Immature natural killer cell (primary cell): ENCODE results near the gene MRPL50. TPM values are rescaled to one million over a fixed set of nuclear protein-coding genes. Genes with fewer than 3 reads are reported as not detected.
A peak's percentile ranks its signal among the peaks of the same experiment; 100 is the strongest.
"Not testable (repeated sequence)": the region's sequence is repeated elsewhere in the genome, so short reads cannot be mapped to it uniquely, and the experiment has no call there.

Experiments
- DNase-seq, 3 donors: peaks; one replicate each; pipeline ENCODE4 v3.0.0; 2022; ENCODE audit warnings: mixed read lengths in 1 of 3
- H3K27ac Mint-ChIP-seq, 6 donors: one replicate each; pipeline ENCODE4 v1.8.0; 2020; ENCODE audit warnings: mixed read lengths in 6 of 6, mild to moderate bottlenecking in 5 of 6, inconsistent platforms in 4 of 6, moderate library complexity in 3 of 6
- H3K27me3 Mint-ChIP-seq, 3 donors: one replicate each; pipeline ENCODE4 v1.8.0; 2020 to 2021; ENCODE audit warnings: low read depth in 3 of 3, mild to moderate bottlenecking in 3 of 3, mixed read lengths in 3 of 3, moderate library complexity in 3 of 3, inconsistent platforms in 1 of 3
- H3K36me3 Mint-ChIP-seq, 3 donors: one replicate each; pipeline ENCODE4 v1.8.0; 2020; ENCODE audit warnings: mixed read lengths in 3 of 3, inconsistent platforms in 2 of 3, mild to moderate bottlenecking in 2 of 3
- H3K4me1 Mint-ChIP-seq, 2 donors: one replicate each; pipeline ENCODE4 v1.8.0; 2020; ENCODE audit warnings: inconsistent platforms in 2 of 2, mild to moderate bottlenecking in 2 of 2, mixed read lengths in 2 of 2, moderate library complexity in 1 of 2
- H3K4me3 Mint-ChIP-seq, 5 donors: one replicate each; pipeline ENCODE4 v1.8.0; 2020; ENCODE audit warnings: mild to moderate bottlenecking in 5 of 5, mixed read lengths in 5 of 5, inconsistent platforms in 3 of 5, moderate library complexity in 3 of 5
- H3K9me3 Mint-ChIP-seq, 6 donors: one replicate each; pipeline ENCODE4 v1.8.0; 2020; ENCODE audit warnings: mild to moderate bottlenecking in 6 of 6, mixed read lengths in 6 of 6, inconsistent platforms in 4 of 6, moderate library complexity in 3 of 6
- polyA plus RNA-seq, 3 donors: library from polyadenylated mRNA; unstranded; fragments of 300-500 nt; fragmentation: Illumina TruSeq; gene quantifications; one replicate each; pipeline ENCODE4 v1.2.3, GENCODE V29; 2021

MRPL50 gene
- polyA plus RNA-seq, 3 donors from 2014 or later: 6.8 to 9.1 (median 8.8) TPM

GRCh38 chr9:101408374-101409078 lies 10.1 kb upstream of the MRPL50 start:
- no peak overlapping the region for H3K27ac Mint-ChIP-seq
- DNase-seq: no peak
- peaks cover 57 to 86% (median 79%) of the 10 kb centered on the region in 6 donors for H3K9me3 Mint-ChIP-seq
- H3K4me1 Mint-ChIP-seq: peaks cover 0 to 5% of the 10 kb centered on the region in 2 donors
- peaks cover 65 to 81% (median 77%) of the 10 kb centered on the region in 3 donors for H3K36me3 Mint-ChIP-seq
- peaks cover 0 to 2% (median 2%) of the 10 kb centered on the region in 3 donors for H3K27me3 Mint-ChIP-seq
- no peak overlapping the region for H3K4me3 Mint-ChIP-seq

DNA sequence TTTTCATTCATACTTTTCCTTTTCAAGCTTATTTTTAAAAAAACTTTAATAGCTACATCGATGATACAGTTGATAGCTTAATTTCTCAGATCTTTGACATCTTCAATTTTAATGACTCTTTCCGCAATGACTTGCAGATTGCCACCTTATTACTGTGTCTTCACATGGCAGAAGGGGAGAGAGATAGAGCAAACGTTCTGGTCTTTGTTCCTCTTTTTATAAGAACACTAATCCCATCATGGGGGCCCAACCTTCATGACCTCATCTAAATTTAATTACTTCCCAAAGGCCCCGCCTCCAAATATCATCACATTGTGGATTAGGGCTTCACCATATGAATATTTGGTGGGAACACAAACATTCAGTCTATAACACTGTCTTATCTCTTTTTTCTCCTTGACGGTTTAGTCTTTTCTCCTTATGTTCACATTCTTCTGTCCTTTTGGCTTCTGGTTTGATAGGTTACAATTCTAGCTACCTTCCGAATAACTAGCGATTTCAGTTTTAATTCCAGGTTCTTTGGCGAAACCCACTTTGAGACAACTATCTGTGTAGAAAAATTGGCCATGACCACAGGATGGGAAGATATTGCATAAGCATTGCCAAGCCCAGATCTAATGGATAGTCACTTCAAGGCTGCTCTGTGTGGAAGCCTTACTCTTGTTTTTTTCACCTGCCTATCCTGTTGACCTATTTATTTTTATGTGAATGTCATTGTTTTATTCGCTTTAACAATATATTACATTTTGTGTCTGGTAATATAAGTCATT lies 5.3 kb upstream of the MRPL50 start:
- Mint-ChIP-seq H3K36me3 (peaks cover 79 to 82% (median 80%) of the 10 kb centered on the region in 3 donors), H3K4me3 (no peak overlapping the region), H3K9me3 (peaks cover 34 to 40% (median 37%) of the 10 kb centered on the region in 6 donors), H3K27me3 (peaks cover 0 to under 1% (median 0%) of the 10 kb centered on the region in 3 donors), H3K27ac (no peak overlapping the region), H3K4me1 (peaks cover 32 to 48% of the 10 kb centered on the region in 2 donors)
- no peak for DNase-seq

- Mint-ChIP-seq H3K9me3 (peaks cover 2 to 9% (median 6%) of the 10 kb centered on the region in 6 donors), H3K36me3 (peaks cover 45 to 47% (median 46%) of the 10 kb centered on the region in 3 donors), H3K27me3 (peaks cover 3 to 5% (median 4%) of the 10 kb centered on the region in 3 donors), H3K27ac (peak overlapping the region; percentile 8 to 87 (median 68)), H3K4me1 (peaks cover 63 to 83% of the 10 kb centered on the region in 2 donors), H3K4me3 (peak overlapping the region; percentile 50 to 100 (median 65))
- no peak for DNase-seq
Measured at GRCh38 chr9:101400120-101400519, 1.7 kb upstream of the MRPL50 start.

DNA sequence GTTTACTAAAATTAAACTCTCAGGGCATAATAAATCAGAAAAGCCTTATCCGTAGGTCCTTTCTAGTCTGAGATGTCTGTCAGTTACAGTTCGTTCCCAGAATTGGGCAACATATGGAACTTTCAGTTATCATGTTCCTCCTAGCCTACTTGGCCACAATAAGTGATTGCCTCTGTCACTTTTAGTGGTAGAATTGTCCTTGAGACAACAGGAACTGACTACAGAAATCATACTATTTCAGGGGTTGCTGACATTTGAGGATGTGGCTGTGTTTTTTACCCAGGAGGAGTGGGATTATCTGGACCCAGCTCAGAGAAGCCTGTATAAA lies 1.2 kb upstream of the MRPL50 start:
- peaks cover 0 to 4% (median 1%) of the 10 kb centered on the region in 6 donors for H3K9me3 Mint-ChIP-seq
- peaks cover 66 to 88% of the 10 kb centered on the region in 2 donors for H3K4me1 Mint-ChIP-seq
- peak overlapping the region; percentile 98 to 100 (median 100) for H3K4me3 Mint-ChIP-seq
- H3K36me3 Mint-ChIP-seq: peaks cover 43 to 47% (median 45%) of the 10 kb centered on the region in 3 donors
- peaks cover 3 to 7% (median 4%) of the 10 kb centered on the region in 3 donors for H3K27me3 Mint-ChIP-seq
- peak overlapping the region; percentile 99 to 100 (median 100) for H3K27ac Mint-ChIP-seq
- DNase-seq: no peak

DNA sequence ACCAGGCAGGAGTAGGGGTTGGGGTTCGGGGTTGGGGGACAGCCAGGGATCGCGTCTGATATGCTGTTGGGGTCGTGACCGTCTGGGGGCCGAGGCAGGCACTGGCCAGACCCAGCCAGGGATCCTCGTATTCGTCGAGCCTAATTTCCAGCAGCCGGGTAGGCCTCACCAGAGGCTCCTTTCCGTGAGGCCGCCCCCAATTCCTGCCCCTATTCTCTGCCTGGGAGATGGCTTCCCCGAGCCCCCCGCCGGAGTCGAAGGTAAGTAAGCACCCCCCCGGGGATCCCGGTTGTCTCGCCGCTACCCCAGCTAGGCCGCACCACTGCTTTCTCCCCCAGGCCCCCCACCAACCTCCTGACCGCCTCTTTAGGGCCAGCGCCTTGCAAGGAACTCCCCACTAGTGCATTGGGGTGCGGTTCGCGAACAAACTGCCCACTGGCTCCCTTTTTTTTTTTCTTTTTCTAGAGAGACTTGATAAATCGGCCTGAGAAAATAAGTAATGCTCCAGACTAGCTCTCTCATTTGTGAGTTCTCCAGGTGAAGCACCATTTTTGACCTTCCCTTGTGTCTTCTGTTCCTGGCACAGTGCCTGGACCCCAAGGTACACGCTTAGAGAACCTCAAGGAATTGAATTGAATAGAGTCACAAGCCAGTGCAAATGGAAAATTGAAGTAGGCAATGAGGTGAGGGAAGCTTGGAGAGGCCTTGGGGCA lies 668 bp upstream of the MRPL50 start:
- H3K36me3 Mint-ChIP-seq: peaks cover 40 to 46% (median 42%) of the 10 kb centered on the region in 3 donors
- no peak for DNase-seq
- H3K9me3 Mint-ChIP-seq: peaks cover 0 to 3% (median 0%) of the 10 kb centered on the region in 6 donors
- H3K4me1 Mint-ChIP-seq: peaks cover 70 to 94% of the 10 kb centered on the region in 2 donors
- H3K27me3 Mint-ChIP-seq: peaks cover 3 to 7% (median 4%) of the 10 kb centered on the region in 3 donors
- peak overlapping the region; percentile 99 to 100 (median 100) for H3K27ac Mint-ChIP-seq
- peak overlapping the region; percentile 98 to 100 (median 100) for H3K4me3 Mint-ChIP-seq

GRCh38 chr9:101397746-101398067 lies 711 bp downstream of the MRPL50 start:
- peak overlapping the region; percentile 98 to 100 (median 100) for H3K4me3 Mint-ChIP-seq
- H3K27ac Mint-ChIP-seq: peak overlapping the region; percentile 99 to 100 (median 100)
- peaks cover 69 to 90% of the 10 kb centered on the region in 2 donors for H3K4me1 Mint-ChIP-seq
- H3K36me3 Mint-ChIP-seq: peaks cover 28 to 35% (median 30%) of the 10 kb centered on the region in 3 donors
- H3K27me3 Mint-ChIP-seq: peaks cover 3 to 7% (median 4%) of the 10 kb centered on the region in 3 donors
- no peaks in the 10 kb centered on the region for H3K9me3 Mint-ChIP-seq
- no peak for DNase-seq

DNA sequence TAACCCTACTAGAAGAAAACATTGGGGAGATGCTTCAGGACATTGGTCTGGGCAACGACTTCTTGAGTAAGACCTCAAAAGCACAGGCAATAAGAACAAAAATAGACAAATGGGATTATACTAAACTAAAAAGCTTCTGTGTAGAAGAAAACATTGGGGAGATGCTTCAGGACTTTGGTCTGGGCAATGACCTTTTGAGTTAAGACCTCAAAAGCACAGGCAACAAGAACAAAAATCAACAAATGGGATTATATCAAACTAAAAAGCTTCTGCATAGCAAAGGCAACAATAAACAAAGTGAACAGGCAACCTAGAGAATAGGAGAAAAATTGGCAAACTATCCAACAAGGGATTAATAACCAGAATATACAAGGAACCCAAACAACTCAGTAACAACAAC lies 3.7 kb downstream of the MRPL50 start:
- Mint-ChIP-seq H3K4me3 (peak overlapping the region in 1 of 5 donors; percentile 1), H3K4me1 (peaks cover 56 to 86% of the 10 kb centered on the region in 2 donors), H3K27me3 (peaks cover 3 to 7% (median 4%) of the 10 kb centered on the region in 3 donors), H3K9me3 (peaks cover 0 to 5% (median 0%) of the 10 kb centered on the region in 6 donors), H3K36me3 (peaks cover 12 to 28% (median 22%) of the 10 kb centered on the region in 3 donors), H3K27ac (peak overlapping the region in 1 of 6 donors; percentile 19)
- no peak for DNase-seq

DNA sequence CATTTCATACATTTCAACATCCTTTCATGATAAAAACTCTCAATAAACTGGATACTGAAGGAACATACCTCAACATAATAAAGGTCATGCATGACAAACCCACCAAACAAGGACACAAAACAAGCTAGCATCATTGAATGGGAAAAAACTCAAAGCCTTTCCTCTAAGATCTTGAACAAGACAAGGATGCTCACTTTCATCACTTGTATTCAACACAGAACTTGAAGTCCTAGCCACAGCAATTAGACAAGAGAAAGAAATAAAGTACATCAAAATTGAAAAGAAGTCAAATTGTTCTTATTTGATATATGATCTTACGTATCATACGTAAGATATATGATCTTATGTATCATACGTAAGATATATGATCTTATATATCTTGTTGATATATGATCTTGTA lies 5.3 kb downstream of the MRPL50 start:
- H3K36me3 Mint-ChIP-seq: peaks cover 16 to 30% (median 28%) of the 10 kb centered on the region in 3 donors
- H3K4me1 Mint-ChIP-seq: peaks cover 44 to 74% of the 10 kb centered on the region in 2 donors
- peak overlapping the region in 1 of 5 donors; percentile 15 for H3K4me3 Mint-ChIP-seq
- peaks cover 0 to 5% (median 0%) of the 10 kb centered on the region in 6 donors for H3K9me3 Mint-ChIP-seq
- H3K27me3 Mint-ChIP-seq: peaks cover 0 to 3% (median 0%) of the 10 kb centered on the region in 3 donors
- no peak for DNase-seq
- H3K27ac Mint-ChIP-seq: no peak overlapping the region

- H3K27me3 Mint-ChIP-seq: no peaks in the 10 kb centered on the region
- H3K27ac Mint-ChIP-seq: peak overlapping the region in 1 of 6 donors; percentile 83
- DNase-seq: no peak
- peaks cover 16 to 32% of the 10 kb centered on the region in 2 donors for H3K4me1 Mint-ChIP-seq
- H3K36me3 Mint-ChIP-seq: peaks cover 13 to 40% (median 34%) of the 10 kb centered on the region in 3 donors
- H3K4me3 Mint-ChIP-seq: no peak overlapping the region
- H3K9me3 Mint-ChIP-seq: peaks cover 6 to 14% (median 11%) of the 10 kb centered on the region in 6 donors
Measured at GRCh38 chr9:101388507-101388993, 9.9 kb downstream of the MRPL50 start.

DNA sequence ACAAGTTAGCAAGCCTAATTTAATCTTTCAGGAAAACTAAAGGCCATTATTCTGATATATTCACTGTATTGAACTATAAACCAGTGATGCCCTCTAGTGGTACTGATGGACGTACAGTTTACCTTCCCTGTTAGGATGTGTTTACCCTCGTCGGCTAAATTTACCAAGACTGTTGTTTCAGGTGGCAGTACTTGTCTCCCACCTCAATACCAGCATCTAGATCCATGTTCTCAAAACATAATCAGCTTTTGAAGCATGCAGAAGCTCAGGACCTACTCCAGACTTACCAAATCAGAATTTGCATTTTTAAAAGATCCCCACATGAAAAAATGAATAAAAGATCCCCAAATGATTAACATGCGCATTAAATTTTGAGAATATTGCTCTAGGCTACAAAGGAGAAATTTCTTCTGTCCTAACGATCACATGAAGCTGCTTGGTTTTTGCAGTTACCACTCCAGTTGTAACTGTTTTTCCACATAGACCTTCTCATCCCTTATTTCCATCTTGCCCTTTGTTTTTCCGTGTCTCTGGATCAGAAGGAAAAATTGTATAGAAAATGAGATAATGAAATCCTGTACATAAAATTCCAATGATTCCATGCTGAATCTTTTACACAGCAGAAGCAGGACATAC lies 10.4 kb downstream of the MRPL50 start:
- H3K36me3 Mint-ChIP-seq: peaks cover 13 to 39% (median 36%) of the 10 kb centered on the region in 3 donors
- no peak overlapping the region for H3K4me3 Mint-ChIP-seq
- no peak for DNase-seq
- H3K27me3 Mint-ChIP-seq: no peaks in the 10 kb centered on the region
- peak overlapping the region in 5 of 6 donors; percentile 17 to 83 (median 49) for H3K27ac Mint-ChIP-seq
- peaks cover 14 to 26% of the 10 kb centered on the region in 2 donors for H3K4me1 Mint-ChIP-seq
- H3K9me3 Mint-ChIP-seq: peaks cover 6 to 14% (median 11%) of the 10 kb centered on the region in 6 donors

- H3K4me3 Mint-ChIP-seq, H3K27me3 Mint-ChIP-seq, DNase-seq, H3K4me1 Mint-ChIP-seq: not testable (repeated sequence)
- Mint-ChIP-seq H3K9me3 (peaks cover 5 to 14% (median 11%) of the 10 kb centered on the region in 6 donors), H3K27ac (peak within 1 kb of the TSS in 1 of 6 donors; percentile 23), H3K36me3 (peaks cover 9 to 23% (median 18%) of the 10 kb centered on the region in 3 donors)
Measured at GRCh38 chr9:101384873-101385536, 13.4 kb downstream of the MRPL50 start, which contains the start of gene BAAT. Gene BAAT (minus strand): TSS chr9:101385006. CDS start chr9:101371404, 13,602 bp downstream.

DNA sequence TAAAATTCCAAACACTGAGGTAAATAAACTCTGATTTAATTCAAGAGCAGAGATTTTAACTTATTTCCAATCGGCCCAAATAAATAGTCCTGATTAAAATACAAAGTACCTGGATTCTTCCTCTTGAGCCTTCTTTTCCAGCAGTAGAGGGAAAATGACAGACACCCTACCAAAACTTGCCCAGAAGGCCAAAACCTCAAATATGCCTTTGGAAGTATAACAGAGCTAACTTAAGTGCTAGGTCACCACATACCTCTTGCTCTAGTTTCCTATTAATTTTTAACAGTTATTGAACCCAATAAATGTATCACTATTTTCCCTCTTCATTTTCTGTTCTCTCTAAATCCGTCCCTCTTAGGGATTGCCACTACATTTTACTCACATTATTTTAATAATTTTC lies 15.1 kb downstream of the MRPL50 start:
- no peak for DNase-seq
- Mint-ChIP-seq H3K4me3 (no peak overlapping the region), H3K27ac (no peak overlapping the region), H3K27me3 (peaks cover 0 to 12% (median 5%) of the 10 kb centered on the region in 3 donors), H3K9me3 (peaks cover 5 to 15% (median 11%) of the 10 kb centered on the region in 6 donors), H3K36me3 (peaks cover 5 to 18% (median 16%) of the 10 kb centered on the region in 3 donors), H3K4me1 (peaks cover 0 to 3% of the 10 kb centered on the region in 2 donors)
